MCF 10A (cell line): ENCODE measurements around the gene ANKRD13D. TPM values are rescaled to one million over a fixed set of nuclear protein-coding genes. Genes with fewer than 3 reads are reported as not detected.

Experiments used
- BruUV-seq: library from RNA; stranded (reverse); fragments of 400-500 nt; replicated peaks from 2 replicates; lab custom pipeline; 2021; lab: Mats Ljungman, UMichigan
- CTCF ChIA-PET: fragments of 300-600 bp; sonication (Branson Sonifier 250); formaldehyde crosslinking; extraction: SDS; loops from one replicate; lab custom pipeline; 2021; ENCODE audit warnings: antibody characterized with exemption, inconsistent platforms; lab: Yijun Ruan, JAX
- POLR2A ChIA-PET: fragments of 300-600, 350-650 bp; sonication (Branson Sonifier 250); formaldehyde crosslinking; extraction: SDS; loops from one replicate; lab custom pipeline; 2020; ENCODE audit warnings: antibody characterized with exemption, inconsistent platforms; lab: Yijun Ruan, JAX
- DNase-seq: peaks from one replicate; pipeline ENCODE4 v3.0.0-alpha.2; 2018; ENCODE audit not compliant: unreplicated experiment
- H3K27ac Mint-ChIP-seq: one replicate; pipeline ENCODE4 v1.8.0; 2022; ENCODE audit warnings: mild to moderate bottlenecking, low read depth, mixed read lengths; ENCODE audit not compliant: unreplicated experiment
- H3K27me3 Mint-ChIP-seq: one replicate; pipeline ENCODE4 v1.8.0; 2022; ENCODE audit warnings: mixed read lengths; ENCODE audit not compliant: insufficient read depth, unreplicated experiment
- H3K36me3 Mint-ChIP-seq: one replicate; pipeline ENCODE4 v1.8.0; 2022; ENCODE audit warnings: mild to moderate bottlenecking, moderate library complexity, mixed read lengths; ENCODE audit not compliant: insufficient read depth, unreplicated experiment
- H3K4me1 Mint-ChIP-seq: one replicate; pipeline ENCODE4 v1.8.0; 2022; ENCODE audit warnings: mixed read lengths; ENCODE audit not compliant: insufficient read depth, unreplicated experiment
- H3K4me3 Mint-ChIP-seq: one replicate; pipeline ENCODE4 v1.8.0; 2022; ENCODE audit warnings: mild to moderate bottlenecking, moderate library complexity, mixed read lengths; ENCODE audit not compliant: unreplicated experiment
- H3K9me3 Mint-ChIP-seq: one replicate; pipeline ENCODE4 v1.8.0; 2022; ENCODE audit warnings: mixed read lengths; ENCODE audit not compliant: unreplicated experiment
- intact Hi-C: fragments of 100-400 bp; cut with micrococcal nuclease; formaldehyde crosslinking; loops from 2 replicates; pipeline ENCODE4 v1.14.1; 2022
- total RNA-seq: library from RNA; stranded (reverse); gene quantifications from 2 replicates; pipeline ENCODE4 v1.2.3, GENCODE V29; 2022
- TF ChIP-seq, protein P1 (sequence below): fragments of 200-600 bp; IDR thresholded peaks from one replicate; pipeline ENCODE4 v1.8.0; 2022; ENCODE audit warnings: antibody characterized with exemption, mild to moderate bottlenecking; ENCODE audit not compliant: unreplicated experiment

ANKRD13D gene
- total RNA-seq, 1 experiment from 2014 or later: 39.7 TPM

DNA sequence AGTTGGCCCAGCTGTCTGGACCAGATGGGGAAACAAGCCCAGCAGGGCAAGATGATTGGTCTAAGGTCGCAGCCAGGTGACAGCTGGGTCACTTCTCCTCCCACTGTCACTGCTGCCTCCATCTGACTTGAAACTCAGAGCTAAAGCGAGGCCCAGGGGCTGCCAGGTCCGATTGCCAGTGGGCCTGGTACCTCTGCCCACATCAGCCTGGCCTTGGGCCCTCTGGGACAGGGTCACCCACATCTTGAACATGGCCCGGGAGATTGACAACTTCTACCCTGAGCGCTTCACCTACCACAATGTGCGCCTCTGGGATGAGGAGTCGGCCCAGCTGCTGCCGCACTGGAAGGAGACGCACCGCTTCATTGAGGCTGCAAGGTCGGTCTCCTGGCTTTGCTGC, 20.1 kb downstream of the ANKRD13D start:
- no peaks in the 10 kb centered on the region for H3K9me3 Mint-ChIP-seq
- TF ChIP-seq, protein P1, sequence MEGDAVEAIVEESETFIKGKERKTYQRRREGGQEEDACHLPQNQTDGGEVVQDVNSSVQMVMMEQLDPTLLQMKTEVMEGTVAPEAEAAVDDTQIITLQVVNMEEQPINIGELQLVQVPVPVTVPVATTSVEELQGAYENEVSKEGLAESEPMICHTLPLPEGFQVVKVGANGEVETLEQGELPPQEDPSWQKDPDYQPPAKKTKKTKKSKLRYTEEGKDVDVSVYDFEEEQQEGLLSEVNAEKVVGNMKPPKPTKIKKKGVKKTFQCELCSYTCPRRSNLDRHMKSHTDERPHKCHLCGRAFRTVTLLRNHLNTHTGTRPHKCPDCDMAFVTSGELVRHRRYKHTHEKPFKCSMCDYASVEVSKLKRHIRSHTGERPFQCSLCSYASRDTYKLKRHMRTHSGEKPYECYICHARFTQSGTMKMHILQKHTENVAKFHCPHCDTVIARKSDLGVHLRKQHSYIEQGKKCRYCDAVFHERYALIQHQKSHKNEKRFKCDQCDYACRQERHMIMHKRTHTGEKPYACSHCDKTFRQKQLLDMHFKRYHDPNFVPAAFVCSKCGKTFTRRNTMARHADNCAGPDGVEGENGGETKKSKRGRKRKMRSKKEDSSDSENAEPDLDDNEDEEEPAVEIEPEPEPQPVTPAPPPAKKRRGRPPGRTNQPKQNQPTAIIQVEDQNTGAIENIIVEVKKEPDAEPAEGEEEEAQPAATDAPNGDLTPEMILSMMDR: no peak
- no peak overlapping the region for H3K27ac Mint-ChIP-seq
- H3K36me3 Mint-ChIP-seq: peaks cover 44% of the 10 kb centered on the region
- POLR2A ChIA-PET: no interaction called here
- H3K4me3 Mint-ChIP-seq: no peak overlapping the region
- H3K4me1 Mint-ChIP-seq: peaks cover 37% of the 10 kb centered on the region
- DNase-seq: no peak
- H3K27me3 Mint-ChIP-seq: no peaks in the 10 kb centered on the region
- CTCF ChIA-PET: interaction anchor here (1.3 to 1.4 kb wide), 2 partner anchors 15 to 43 kb away, joined by 3 to 5 read pairs; partner anchors contain the start of gene GRK2
- BruUV-seq: no TSS peak
- intact Hi-C loops: no loop called here

DNA sequence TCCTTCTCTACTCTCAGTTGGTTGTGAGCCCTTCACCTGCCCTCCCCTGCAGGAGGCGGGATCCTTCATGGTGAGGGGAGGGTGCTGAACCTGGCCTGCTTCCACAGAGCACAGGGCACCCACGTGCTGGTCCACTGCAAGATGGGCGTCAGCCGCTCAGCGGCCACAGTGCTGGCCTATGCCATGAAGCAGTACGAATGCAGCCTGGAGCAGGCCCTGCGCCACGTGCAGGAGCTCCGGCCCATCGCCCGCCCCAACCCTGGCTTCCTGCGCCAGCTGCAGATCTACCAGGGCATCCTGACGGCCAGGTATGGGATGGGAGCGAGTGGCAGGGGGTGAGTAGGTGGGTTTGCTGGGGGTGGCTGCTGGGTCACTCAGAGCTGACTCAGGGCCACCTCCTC, 20.6 kb downstream of the ANKRD13D start:
- CTCF ChIA-PET: interaction anchor here (1.3 kb wide), 1 partner anchor 16 kb away, joined by 5 read pairs; no protein-coding TSS in a partner anchor

DNA sequence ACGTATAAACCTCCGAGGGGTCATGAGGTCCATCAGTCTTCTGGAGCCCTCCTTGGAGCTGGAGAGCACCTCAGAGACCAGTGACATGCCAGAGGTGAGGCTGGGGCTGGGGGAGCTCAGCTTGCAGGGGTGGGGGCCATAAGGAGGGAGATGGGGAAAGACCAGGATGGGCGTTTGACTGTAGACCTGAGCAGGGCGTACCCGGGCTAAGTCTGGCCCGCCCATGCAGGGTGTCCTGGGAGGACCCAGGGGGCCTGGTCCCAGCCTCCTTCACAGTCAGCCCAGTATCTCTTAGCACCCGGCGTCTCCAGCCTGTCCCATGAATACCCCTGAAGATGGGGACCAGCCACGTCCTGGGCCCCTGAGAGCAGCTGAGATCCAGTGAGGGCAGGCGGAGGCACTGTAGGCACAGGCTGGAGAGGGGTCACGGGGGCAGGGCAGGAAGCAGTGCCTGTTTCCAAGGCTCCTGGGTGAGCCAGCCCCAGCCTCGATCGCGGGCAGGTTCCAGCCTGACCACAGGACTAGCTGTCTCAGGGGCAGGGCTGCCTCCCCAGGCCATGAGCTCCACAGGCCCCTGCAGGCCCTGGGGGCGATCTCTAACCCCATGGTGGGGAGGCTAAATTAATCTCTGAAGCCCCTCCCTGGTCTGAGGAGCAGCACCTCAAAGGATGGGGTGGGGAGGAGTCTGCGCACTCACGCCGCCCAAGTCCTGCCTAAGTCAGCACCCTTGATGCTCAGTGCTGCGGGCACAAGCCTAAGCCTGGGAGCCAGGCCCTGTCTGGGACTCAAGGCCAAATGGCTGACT, 21.3 kb downstream of the ANKRD13D start:
- intact Hi-C loops: no loop called here
- Mint-ChIP-seq H3K27ac (no peak overlapping the region), H3K4me3 (no peak overlapping the region), H3K27me3 (no peaks in the 10 kb centered on the region), H3K4me1 (peaks cover 35% of the 10 kb centered on the region), H3K36me3 (peaks cover 40% of the 10 kb centered on the region), H3K9me3 (no peaks in the 10 kb centered on the region)
- BruUV-seq: no TSS peak
- no peak for DNase-seq
- CTCF ChIA-PET: interaction anchor here (0.6 to 1.2 kb wide), 3 partner anchors 47 to 286 kb away, joined by 3 to 7 read pairs (median 4); no protein-coding TSS in a partner anchor
- POLR2A ChIA-PET: interaction anchor here (0.7 to 1.6 kb wide), 5 partner anchors 8 to 47 kb away, joined by 3 to 13 read pairs (median 5); partner anchors contain the start of gene ANKRD13D
- TF ChIP-seq, protein P1: no peak

More for the DNA sequence above, 20.6 kb downstream of the ANKRD13D start:
- DNase-seq: no peak
- POLR2A ChIA-PET: interaction anchor here (1.6 kb wide), 1 partner anchor 21 kb away, joined by 13 read pairs; the partner anchor contains the start of gene ANKRD13D
- Mint-ChIP-seq H3K4me1 (peaks cover 37% of the 10 kb centered on the region), H3K36me3 (peaks cover 40% of the 10 kb centered on the region), H3K27ac (no peak overlapping the region), H3K27me3 (no peaks in the 10 kb centered on the region), H3K4me3 (no peak overlapping the region), H3K9me3 (no peaks in the 10 kb centered on the region)
- intact Hi-C loops: no loop called here
- TF ChIP-seq, protein P1: no peak
- no TSS peak for BruUV-seq

DNA sequence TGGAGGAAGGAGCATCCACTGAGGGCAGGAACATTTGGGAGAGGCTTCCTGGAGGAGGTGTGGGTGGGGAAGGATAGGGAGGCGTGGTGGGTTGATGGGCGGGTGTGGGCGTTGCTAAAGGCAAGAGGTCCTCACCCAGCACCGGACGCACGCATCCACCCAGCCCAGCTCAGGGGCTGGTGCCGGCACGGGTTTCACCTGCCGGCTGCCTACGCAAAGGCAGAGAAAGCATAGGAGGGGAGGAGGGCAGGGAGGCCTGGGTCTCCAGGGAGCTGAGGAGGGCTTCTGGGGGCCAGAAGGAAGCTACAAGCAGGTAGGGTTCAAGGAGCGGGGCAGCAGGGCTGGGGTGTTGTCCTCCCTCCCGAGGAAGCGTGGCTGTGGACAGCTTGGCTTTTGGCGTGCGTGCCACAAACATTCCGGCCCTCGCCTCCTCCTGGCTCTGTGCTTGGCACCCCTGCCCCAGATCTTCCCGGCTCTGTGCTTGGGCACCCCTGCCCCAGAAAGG, 22.0 kb downstream of the ANKRD13D start:
- no peak for DNase-seq
- peaks cover 35% of the 10 kb centered on the region for H3K4me1 Mint-ChIP-seq
- H3K27me3 Mint-ChIP-seq: no peaks in the 10 kb centered on the region
- H3K9me3 Mint-ChIP-seq: no peaks in the 10 kb centered on the region
- no peak overlapping the region for H3K4me3 Mint-ChIP-seq
- H3K36me3 Mint-ChIP-seq: peaks cover 33% of the 10 kb centered on the region
- no peak overlapping the region for H3K27ac Mint-ChIP-seq
- TF ChIP-seq, protein P1: no peak
- CTCF ChIA-PET: interaction anchor here (0.6 to 1.2 kb wide), 3 partner anchors 23 to 281 kb away, joined by 3 to 7 read pairs (median 3); no protein-coding TSS in a partner anchor
- BruUV-seq: no TSS peak
- intact Hi-C loops: no loop called here
- POLR2A ChIA-PET: interaction anchor here (1.0 to 1.6 kb wide), 5 partner anchors 15 to 48 kb away, joined by 3 to 13 read pairs (median 3); partner anchors contain the start of gene ANKRD13D
